Activated CD4-positive, alpha-beta T cell treated with anti-CD3 and anti-CD28 coated beads, Interleukin-2, amount 50 U/mL, for 1 hour (primary cell): Measurements from ENCODE around the gene PLCH2.
"Not testable (repeated sequence)": the region's sequence is repeated elsewhere in the genome, so short reads cannot be mapped to it uniquely, and the experiment has no call there.

Experiments used
- DNase-seq: peaks from one replicate; pipeline ENCODE4 v3.0.0-alpha.2; 2020

PLCH2 gene

DNA sequence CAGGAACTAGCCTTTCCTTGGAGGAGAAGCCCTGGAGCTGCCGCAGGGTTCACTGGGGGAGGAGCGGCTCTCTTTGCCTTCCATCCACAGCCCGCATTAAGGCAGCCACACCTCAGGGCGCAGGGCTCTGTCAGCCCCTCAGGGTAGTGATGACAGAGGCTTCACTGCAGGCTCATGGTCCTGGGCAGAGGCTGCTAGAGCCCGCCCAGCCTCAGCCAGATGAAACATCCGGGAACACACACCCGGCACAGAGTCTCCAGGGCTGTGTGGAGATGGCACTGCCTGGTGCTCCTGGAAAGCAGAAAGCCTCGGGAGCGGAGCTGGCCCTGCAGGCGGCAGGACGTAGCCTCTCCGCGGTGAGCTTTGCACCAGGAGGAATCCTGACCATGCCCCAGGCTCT is 34.3 kb upstream of the PLCH2 start:
- DNase-seq: no peak

DNA sequence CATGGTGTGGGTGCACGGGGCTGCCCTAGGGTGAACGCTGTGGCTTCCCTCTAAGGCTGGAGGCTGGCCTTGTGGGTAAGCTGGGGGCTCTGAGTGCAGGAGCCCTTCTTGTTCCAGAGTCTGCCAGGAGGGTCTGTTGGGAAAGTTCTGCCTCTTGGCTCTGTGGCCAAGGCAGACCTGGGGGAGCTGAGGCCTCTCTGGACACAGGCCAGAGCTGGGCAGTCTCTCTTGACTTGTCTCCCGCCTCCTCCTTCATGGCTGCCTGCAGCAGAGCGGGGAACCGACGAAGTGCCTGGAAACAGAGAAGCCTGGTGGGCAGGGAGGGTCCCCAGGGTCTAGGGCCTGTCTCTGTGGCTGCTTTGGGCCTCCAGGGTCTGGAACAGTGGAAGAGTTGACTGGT is 33.4 kb upstream of the PLCH2 start:
- DNase-seq: no peak

DNA sequence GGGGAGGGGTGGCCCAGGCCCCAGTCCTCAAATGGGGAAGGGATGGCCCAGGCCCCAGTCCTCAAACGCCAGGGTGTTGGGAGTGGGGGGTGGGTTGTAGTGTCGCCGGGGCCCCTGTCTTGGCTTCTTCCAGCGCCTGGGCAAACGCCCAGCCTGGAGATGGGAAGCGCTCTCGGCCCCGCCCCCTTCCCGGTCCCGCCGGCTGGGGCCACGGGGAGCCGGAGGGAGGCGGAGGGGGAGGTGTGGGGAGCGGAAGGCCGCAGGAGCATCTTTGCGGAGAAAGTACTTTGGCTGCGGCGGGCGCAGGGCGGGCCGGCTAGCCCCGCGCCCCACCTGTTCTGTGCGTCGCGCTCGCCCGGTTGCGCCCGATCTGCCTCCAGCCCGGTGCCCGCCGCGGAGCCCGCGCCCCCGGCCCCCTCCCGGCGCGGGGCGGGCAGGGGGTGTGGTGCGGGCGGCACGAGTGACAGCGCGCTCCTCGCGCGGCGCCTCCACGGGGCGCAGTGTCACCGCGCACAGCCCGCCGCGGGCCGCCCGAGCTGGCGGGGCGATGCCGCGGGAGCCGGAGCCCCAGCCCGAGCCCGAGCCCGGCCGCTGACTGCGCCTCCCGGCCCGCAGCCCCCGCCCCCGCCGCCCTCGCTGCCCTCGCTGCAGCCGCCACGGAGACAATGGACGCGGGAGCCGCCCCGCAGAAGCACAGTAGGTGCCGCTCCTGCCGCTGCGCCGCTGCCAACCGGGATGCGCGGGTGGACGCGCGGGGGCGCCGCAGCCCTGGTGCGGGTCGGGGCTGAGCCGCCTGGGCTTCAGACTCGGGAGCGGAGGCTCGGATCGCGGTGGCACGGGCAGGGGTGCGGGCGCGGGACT is 32.6 kb upstream of the PLCH2 start:
- DNase-seq: peak; percentile 25

- no peak for DNase-seq
Observed at GRCh38 chr1:2444138-2444591, 31.9 kb upstream of the PLCH2 start.

DNA sequence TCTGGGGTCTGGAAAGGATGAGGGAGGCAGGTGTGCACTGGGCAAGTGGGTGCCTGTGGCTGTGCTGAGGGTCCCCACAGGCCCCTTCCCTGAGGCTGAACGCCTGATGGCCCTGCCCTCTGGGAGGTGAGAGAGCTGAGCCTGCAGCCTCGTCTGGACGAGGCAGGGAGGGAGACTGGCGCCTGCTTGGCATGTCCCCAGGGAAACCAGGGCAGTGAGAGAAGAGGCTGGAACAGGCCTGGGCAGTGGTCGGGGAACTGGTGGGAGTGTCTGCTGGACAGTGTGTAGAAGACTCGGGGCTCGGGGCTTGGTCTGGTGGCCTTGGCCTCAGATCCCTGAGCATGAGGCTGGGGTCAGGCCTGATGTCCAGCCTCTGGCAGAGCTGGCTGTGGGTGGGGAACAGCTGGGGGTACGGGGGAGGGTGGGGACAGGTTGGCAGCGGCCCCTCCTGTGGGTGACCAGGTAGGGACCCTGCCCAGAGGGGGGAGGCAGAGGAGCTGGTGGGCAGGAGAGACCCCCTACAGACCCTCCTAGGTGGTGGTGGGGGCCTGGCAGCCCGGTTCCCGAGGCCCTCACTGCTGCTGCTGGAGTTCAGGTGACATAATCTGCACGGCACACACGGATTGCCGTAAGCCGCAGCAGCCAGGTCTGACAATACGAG is 30.8 kb upstream of the PLCH2 start:
- no peak for DNase-seq

- no peak for DNase-seq
Observed at GRCh38 chr1:2445823-2446215, 30.3 kb upstream of the PLCH2 start.

- no peak for DNase-seq
Observed at GRCh38 chr1:2446394-2446793, 29.7 kb upstream of the PLCH2 start.

DNA sequence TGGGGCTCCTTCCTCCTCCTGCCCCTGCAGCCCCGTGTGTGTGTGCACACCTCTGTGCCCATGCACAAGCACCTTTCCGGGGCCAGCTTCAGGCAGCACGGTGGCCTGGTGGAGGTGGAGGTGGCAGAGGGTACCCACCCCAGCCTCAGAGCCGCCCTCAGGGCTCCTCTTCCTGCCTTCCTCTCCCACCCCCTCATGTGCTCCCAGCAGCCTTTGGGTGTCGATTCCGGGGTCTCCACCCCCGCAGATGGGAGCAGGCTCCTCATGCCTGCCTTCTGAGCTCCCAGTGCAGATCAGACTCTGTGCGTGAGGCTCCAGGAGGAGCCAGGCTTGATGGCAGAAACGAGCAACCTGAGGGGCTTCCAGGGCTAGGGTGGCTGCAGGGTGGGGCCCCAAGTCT is 29.2 kb upstream of the PLCH2 start:
- no peak for DNase-seq

GRCh38 chr1:2447276-2448097 is 28.6 kb upstream of the PLCH2 start:
- DNase-seq: no peak

DNA sequence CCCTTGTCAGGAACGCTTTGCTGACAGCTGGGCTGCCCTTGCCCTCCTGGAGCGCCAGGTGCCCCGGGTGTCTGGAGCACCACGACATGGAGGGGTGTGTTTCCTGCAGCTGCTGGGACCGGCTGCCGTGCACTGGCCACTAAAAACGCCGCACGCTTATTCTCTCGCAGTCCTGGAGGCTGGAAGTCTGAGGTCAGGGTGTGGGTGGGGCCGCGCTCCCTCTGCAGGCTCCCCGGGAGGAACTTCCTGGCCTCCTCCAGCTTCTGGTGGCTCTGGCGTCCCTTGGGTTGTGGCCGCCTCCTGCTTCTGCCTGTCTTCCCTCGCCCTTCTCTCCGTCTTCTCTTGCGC is 28.0 kb upstream of the PLCH2 start:
- no peak for DNase-seq

- no peak for DNase-seq
Observed at GRCh38 chr1:2449636-2450454, 26.2 kb upstream of the PLCH2 start.

GRCh38 chr1:2451741-2452140 is 24.3 kb upstream of the PLCH2 start:
- DNase-seq: no peak

- no peak for DNase-seq
Observed at GRCh38 chr1:2452201-2452931, 23.7 kb upstream of the PLCH2 start.

DNA sequence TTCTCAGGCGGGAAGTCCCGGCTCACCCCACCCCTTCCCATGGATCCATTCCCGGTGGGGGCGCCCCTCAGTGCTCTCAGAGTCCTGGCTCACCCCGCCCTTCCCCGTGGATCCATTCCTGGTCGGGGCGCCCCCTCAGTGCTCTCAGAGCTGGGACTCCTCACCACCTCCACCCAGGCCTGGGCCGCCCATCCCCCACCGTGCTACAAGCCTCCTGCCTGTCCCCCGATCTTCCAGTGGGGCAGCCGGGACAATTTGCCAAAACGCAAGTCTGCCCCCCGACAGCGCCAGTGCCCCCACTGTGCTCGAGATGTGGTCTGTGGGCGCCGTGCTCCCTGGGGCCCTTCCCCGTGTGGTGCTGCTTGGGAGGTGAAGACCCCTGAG is 23.2 kb upstream of the PLCH2 start:
- DNase-seq: no peak

DNA sequence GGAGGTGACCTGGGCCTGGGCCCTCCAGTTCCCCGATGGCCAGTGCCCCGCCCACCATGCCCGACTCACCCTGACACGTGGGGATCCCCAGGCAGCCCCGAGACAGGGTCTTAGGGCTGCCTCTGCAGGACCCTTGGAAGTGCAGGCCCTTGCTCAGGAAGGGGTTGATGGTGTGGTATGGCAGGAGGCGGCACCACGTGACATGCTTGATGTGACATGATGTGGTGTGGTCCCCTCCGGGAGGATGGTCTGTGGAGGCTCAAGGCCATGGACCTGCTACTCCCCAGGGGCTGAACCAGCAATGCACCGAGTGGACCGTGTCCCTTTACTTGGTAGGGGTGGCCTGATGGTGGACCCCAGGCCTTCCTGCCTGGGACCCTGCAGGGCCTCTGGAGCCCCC is 21.9 kb upstream of the PLCH2 start:
- no peak for DNase-seq

DNA sequence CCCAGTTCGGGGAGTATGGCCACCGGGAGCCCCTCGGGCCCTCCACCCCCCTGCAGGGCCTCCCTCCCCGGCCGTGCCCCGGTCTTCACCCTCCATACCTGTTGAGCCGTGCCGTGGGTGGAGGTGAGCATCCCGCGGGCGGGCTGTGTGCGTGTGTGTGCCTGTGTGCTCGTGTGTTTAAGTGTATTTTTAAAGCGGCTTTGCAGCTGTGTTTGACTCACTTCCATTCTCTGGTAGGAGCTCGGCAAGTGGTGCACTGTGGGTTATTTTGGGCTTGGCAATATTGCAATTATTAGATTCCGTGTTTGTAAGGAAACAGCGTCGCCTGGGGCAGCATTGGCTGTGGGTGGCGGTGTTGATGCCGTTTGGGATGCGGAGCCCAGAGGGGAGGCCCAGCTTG is 20.3 kb upstream of the PLCH2 start:
- no peak for DNase-seq

GRCh38 chr1:2457444-2457843 is 18.6 kb upstream of the PLCH2 start:
- DNase-seq: no peak

- no peak for DNase-seq
Observed at GRCh38 chr1:2458687-2459086, 17.4 kb upstream of the PLCH2 start.

- DNase-seq: not testable (repeated sequence)
Observed at GRCh38 chr1:2459102-2459753, 16.9 kb upstream of the PLCH2 start.

DNA sequence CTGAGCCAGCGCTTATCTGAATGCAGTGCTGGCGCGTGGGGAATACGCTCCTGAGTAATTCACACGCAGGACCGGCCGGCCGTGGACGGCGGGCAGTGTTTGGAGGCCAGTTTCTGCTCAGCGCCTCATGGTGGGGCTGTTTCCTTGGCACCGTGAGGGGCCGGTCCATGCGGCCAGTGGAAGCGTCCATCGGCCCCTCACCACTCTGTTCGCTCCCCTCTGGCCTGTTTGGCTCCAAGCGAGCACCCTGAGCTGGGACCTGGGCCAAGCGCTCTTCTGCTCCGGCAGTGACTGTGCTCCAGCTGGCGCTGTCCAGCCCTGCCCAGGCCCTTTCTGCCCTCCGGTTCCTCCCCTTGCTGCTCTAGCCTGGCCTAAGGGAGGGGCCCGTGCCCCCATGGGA is 16.3 kb upstream of the PLCH2 start:
- DNase-seq: no peak

DNA sequence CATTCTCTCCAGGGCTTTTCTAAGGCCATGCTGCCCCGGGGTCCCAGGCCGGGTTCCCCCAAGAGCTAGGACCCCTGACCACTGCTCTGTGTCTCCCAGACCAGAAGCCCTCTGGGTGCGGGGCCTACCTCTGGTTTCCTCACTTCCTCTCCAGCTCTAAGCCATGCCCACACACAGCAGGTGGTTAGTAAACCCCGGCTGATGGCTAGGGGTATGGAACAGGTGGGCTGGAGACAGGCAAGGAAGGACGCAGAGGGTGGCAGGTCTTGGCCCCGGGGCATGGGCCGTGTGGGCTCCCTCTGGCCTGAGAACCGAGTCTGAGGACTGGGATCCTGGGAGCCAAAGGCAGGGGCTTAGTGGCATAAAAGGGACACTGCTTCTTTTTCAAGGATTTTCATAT is 15.9 kb upstream of the PLCH2 start:
- no peak for DNase-seq
